Stimulated activated CD8-positive, alpha-beta memory T cell treated with anti-CD3 and anti-CD28 coated beads, Interleukin-7, amount 100 ng/mL, for 1 hour (primary cell): ENCODE measurements around the gene LMF2.
"Not testable (repeated sequence)": the region's sequence is repeated elsewhere in the genome, so short reads cannot be mapped to it uniquely, and the experiment has no call there.

Source experiments
- DNase-seq, 2 donors: peaks; one replicate each; pipeline ENCODE4 v3.0.0-alpha.2; 2020; ENCODE audit warnings: low read depth in 2 of 2

The LMF2 gene

GRCh38 chr22:50523458-50523805, 15.9 kb upstream of the LMF2 start:
- no peak for DNase-seq

- DNase-seq: no peak
These were observed 15.4 kb upstream of the LMF2 start for GRCh38 chr22:50522806-50523438.

- no peak for DNase-seq
These were observed 14.8 kb upstream of the LMF2 start for GRCh38 chr22:50522208-50522805.

- no peak for DNase-seq
These were observed 14.2 kb upstream of the LMF2 start for GRCh38 chr22:50521710-50522109.

- DNase-seq: no peak
These were observed 13.4 kb upstream of the LMF2 start for GRCh38 chr22:50520826-50521453.

- DNase-seq: not testable (repeated sequence)
These were observed 12.7 kb upstream of the LMF2 start for GRCh38 chr22:50520184-50520583.

GRCh38 chr22:50519151-50519550, 11.6 kb upstream of the LMF2 start:
- no peak for DNase-seq

- DNase-seq: no peak
These were observed 11.1 kb upstream of the LMF2 start for GRCh38 chr22:50518606-50519005.

GRCh38 chr22:50517495-50518260, 10.2 kb upstream of the LMF2 start:
- DNase-seq: no peak

- no peak for DNase-seq
These were observed 9.4 kb upstream of the LMF2 start for GRCh38 chr22:50516891-50517290.

GRCh38 chr22:50516068-50516467, 8.6 kb upstream of the LMF2 start:
- no peak for DNase-seq

- DNase-seq: no peak
These were observed 5.7 kb upstream of the LMF2 start for GRCh38 chr22:50513175-50513574.

- no peak for DNase-seq
These were observed 1.4 kb upstream of the LMF2 start for GRCh38 chr22:50508897-50509296.

- DNase-seq: peak; percentile 96 to 98
These were observed 736 bp upstream of the LMF2 start, which contains the start of gene NCAPH2 for GRCh38 chr22:50507991-50508884. NCAPH2 (plus strand) TSS chr22:50508224; CDS start chr22:50508338, 114 bp downstream.

GRCh38 chr22:50506611-50507420, 686 bp downstream of the LMF2 start:
- DNase-seq: no peak

GRCh38 chr22:50505776-50506610, 1.5 kb downstream of the LMF2 start:
- DNase-seq: no peak

- DNase-seq: no peak
These were observed 2.2 kb downstream of the LMF2 start for GRCh38 chr22:50505276-50505775.

GRCh38 chr22:50504369-50505211, 2.9 kb downstream of the LMF2 start:
- no peak for DNase-seq
